AG08395 (cell line): ENCODE measurements around the gene ITGAV.

ENCODE experiments used
- DNase-seq: peaks from one replicate; pipeline ENCODE4 v3.0.0; 2012; ENCODE audit warnings: mixed read lengths, low spot score

The ITGAV gene

GRCh38 chr2:186575302-186575701 is 14.6 kb upstream of the ITGAV start:
- peak; percentile 95 for DNase-seq

DNA sequence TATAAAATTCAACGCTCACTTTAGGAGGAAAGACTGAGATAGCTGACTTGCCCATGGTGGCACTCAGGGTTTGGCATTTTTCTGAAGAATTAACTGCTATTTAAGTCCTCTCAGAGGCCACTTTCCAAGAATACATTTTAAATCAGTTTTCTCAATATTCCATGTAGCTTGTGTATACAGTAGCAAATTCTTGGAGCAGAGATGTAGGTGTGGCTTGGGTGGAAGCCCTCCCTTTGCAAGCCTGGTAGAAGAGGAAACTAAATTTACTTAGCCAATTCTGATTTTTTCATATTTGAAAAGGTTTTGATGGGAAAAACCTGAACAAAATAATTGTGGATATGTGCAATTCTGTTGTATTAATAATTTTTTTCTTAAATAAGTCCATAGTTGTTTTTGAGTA is 14.0 kb upstream of the ITGAV start:
- no peak for DNase-seq

DNA sequence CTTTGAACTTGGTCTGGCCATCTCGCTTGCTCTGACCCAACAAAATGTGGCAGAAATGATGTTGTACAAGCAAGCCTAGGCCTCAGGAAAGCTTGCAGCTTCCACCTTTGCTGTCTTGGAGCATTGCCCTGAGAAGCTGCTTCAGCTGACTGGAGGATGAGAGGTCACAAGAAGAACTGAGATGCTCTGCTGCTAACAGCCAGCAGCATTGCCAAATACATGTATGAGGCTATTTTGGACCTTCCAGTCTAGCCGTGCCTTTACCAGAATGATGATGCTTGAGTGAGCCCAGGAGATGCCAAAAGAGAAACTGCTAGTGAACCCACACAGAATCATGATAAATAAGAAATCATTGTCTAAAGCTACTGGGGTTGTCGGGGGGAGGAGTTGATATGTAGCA is 13.2 kb upstream of the ITGAV start:
- DNase-seq, result peak; percentile 26

GRCh38 chr2:186582698-186583097 is 7.2 kb upstream of the ITGAV start:
- DNase-seq, result no peak

- no peak for DNase-seq
These were observed 5.8 kb upstream of the ITGAV start for GRCh38 chr2:186584053-186584452.

- DNase-seq, result no peak
These were observed 1.4 kb upstream of the ITGAV start for GRCh38 chr2:186588421-186588820.

DNA sequence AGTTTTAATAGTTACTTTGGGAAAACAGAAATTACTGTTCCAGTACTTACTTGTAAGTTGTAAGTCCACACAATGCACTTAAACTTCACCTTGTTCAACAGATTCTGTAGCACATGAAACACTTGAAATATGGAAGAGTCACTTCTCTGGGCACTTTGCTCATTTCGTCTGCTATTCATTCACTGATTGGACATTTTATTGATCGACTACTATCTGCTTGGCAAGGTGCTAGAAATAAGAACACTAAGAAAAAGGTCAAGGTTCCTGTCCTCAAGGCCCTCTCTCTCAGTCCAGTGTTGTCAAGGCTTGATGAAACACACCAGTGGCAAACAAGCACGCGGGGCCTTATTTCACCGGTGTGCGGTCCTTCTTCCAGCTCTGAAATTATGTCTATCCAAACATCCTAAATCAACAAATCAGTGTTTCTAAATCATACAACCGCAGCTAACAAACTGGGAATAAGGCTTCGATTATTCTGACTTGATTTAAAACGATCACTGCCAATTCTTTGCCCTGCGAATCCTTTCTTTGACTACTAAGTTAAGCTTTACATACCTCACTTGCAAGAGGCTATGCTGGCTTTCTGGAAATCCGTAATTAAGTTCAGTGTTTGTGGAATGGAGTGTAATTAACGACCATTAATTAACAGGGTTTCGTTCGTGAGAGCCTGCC is 780 bp upstream of the ITGAV start:
- no peak for DNase-seq

DNA sequence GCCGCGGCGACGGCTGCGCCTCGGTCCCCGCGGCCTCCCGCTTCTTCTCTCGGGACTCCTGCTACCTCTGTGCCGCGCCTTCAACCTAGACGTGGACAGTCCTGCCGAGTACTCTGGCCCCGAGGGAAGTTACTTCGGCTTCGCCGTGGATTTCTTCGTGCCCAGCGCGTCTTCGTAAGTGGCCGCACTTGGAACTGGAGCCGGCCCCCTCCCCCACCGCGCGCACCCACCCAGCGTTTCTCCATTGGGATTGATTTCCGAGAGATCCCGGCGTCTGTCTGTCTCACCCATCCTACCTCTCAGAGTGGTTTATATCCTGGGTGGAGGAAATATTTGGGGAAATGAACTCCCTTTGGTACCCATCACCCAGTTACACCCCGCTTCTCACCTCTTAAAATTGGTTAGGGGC is 498 bp downstream of the ITGAV start:
- no peak for DNase-seq

DNA sequence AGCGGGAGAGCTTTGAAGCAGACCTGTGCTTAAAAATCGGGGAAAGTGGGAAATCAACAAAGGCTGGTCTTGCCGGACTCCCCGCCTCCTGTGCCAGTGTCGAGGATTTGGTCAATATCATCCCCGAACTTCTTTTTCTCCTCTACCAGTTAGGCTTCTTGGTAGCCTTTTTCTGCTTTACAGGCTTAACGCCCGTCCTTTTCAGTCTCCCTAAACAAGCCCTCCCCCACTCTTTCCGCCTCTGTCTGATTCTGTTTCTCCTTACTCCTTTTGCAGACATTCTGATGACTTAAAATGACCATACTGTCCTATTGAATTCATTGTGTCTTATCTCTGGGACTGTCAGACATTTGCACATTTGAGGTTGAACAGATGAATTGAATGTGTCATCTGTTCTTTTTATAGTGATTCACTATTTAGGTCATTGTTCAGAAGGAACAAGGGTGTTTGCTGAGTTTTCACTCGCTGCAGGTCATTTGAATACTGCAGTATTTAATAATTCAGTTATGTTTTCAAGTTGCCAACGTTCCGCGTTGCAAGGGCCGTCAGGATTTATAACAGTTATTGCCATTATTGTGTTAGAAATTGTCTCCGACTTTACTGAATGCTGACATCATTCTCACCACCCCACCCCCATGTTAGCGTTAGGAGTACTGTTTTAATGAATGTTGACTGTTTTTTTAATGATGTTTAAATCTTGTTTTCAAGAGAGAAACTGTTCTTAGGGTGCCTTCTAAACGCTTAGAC is 1.1 kb downstream of the ITGAV start:
- peak; percentile 25 for DNase-seq

DNA sequence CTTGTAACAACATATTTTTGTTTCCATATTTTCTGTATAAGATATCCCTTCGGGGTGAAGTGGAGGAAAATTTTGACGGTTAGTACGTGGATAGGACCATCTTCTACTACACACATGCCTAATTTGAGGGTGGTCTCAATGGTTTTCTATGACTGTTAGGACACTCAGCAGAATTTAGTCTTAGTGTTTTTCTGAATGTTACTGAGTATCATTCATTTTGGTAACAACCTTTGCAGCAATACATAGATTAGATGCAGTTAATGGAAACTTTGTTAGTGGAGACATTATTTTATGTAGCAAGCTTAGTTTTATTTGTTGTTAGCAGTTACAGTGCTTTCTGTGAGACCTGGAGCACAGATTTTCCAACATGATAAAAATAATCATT is 1.6 kb downstream of the ITGAV start:
- DNase-seq, result no peak

DNA sequence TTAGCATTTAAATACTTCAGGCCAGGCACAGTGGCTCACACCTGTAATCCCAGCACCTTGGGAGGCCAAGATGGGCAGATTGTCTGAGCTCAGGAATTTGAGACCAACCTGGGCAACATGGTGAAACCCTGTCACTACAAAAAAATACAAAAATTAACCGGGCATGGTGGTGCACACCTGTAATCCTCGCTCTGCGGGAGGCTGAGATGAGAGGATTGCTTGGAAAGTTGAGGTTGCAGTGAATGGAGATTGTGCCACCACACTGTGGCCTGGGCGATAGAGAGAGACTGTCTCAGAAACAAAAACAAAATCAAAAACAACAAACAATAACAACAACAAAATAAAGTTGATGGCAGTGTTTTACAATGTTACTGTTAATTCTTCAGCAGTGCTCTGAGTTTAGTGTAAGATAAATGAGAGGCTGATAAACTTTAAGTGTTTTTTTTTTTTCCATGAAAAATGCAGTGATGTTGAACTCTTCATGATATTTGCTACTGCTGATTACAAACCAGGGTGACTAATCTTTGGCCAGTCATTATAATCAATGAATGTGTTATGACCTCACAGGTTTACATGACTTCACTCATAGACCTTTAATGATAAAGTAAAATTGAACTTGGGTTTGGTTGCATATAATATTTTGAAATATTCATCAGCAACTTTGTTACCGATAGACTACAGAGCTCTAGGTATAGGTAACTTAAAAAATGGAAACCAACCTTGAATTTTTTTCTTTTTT is 2.5 kb downstream of the ITGAV start:
- DNase-seq, result no peak

- no peak for DNase-seq
These were observed 3.7 kb downstream of the ITGAV start for GRCh38 chr2:186593523-186593922.

DNA sequence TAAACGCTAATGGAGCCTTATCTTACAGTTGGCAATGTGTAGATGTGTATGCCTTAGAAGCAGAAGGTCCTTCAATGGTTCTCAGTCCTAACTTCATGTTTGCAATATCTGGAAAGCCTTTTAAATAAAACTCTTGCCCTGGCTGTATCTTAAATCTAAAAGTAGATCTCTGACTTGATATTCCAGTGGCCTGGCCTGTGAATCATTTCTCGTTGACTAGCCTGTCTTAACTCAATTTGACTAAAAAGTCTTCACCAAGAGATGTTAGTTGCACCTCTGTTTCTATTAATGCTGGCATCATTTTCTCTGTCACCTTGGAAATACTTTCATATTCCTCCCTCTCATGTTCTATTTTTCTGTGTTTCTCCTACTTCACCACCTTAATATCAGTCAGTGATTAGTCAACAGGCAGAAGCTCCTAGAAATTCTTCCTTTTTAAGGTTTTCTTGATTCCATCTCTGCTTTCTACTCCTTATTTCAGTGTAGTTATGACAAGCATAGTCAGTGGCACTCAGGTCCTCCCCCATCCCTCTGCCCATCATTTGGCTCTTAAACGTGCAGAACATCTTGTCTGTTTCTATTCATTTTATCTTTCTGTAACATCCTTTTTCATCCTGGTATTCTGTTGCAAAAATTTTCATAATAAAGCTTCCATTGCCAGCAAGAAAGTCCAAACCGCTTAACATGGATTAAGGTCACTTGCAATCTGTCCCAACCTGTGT is 4.3 kb downstream of the ITGAV start:
- no peak for DNase-seq

GRCh38 chr2:186595219-186595618 is 5.4 kb downstream of the ITGAV start:
- no peak for DNase-seq

DNA sequence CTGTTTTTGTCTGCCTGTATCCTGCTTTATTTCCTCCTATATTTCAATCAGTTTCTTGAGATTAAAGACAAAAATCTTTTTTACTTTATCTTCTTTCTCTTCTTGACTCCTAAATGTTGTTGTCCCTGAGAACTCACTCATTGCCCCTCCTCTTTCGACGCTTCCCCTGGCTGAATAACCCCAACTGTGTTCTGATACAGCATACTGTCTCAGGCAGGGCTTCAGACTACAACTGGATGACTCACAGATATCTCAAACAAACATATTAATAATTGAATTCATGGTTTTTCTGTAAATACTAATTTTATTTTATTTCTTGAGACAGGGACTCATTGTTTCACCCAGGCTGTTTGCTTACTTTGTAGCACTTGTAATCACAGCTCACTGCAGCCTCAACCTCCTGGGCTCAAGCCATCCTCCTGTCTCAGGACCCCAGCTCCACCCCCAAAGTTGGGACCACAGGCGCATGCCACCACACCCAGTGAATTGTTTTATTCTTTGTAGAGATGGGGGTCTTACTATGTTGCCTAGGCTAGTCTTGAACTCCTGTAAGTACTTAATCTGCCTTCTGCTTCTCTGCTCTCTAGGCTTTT is 9.4 kb downstream of the ITGAV start:
- no peak for DNase-seq

GRCh38 chr2:186603286-186603685 is 13.4 kb downstream of the ITGAV start:
- peak; percentile 11 for DNase-seq

DNA sequence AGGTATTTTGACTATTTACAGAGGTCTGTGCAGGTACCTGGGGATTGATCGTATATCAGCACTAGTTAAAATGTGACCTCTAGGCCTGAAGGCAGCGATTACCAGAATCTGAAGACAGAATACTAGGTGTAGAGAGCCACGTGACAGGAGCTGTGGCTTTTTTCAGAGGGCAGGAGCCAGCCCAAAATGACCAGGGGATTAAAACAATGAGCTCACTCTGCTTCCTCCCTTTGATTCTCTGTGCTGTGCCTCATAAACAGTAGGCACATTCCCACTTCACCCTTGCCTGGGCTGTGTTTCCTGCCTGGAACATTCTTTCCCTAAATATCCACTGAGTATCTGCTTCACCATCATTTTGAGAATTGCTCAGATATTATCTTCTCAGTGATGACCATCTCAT is 15.2 kb downstream of the ITGAV start:
- peak; percentile 4 for DNase-seq

- no peak for DNase-seq
These were observed 17.9 kb downstream of the ITGAV start for GRCh38 chr2:186607660-186608324.

DNA sequence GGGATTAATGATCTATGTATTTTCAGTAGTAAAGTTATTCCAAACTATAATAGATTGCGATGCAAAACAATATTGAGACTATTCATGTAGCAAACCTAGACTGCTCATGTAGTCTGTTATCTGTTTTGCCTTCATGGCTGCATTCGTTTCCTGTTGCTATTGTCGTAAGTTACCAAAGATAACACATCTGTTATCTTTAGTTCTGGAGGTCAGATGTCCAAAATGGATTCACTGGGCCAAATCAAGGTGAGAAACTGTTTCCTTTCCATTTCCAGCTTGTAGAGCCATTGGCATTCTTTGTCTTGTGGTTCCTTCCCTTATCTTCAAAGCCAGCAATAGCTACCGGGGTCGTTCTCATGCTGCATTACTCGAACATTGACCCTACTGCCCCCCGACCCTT is 20.9 kb downstream of the ITGAV start:
- no peak for DNase-seq

DNA sequence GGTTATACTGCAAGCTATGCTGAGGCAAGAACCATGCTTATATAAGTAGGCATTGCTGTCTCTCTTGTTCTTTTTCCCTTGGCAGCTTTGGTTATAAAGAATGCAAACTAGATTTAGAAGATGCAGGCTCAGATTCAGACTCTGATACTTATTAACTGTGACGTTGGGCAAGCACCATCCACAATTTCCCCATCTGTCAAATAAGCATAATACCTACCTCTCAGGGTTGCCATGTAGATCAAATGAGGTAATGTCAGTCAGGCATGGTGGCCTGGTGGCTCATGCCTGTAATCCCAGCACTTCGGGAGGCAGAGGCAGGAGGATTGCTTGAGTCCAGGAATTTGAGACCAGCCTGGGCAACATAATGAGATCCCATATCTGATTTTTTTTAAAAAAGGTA is 21.7 kb downstream of the ITGAV start:
- DNase-seq, result no peak

- DNase-seq, result no peak
These were observed 22.2 kb downstream of the ITGAV start for GRCh38 chr2:186612026-186612425.
